GM18951 (cell line): ENCODE results near the gene DACH1.

Experiments used
- POLR2A ChIP-seq: IDR thresholded peaks from 4 replicates; pipeline ENCODE4 v1.6.1; 2011; ENCODE audit warnings: mild to moderate bottlenecking; ENCODE audit not compliant: insufficient read length, insufficient read depth; ENCODE audit errors: extremely low read depth
- in situ Hi-C: fragments of 300-500 bp; cut with MboI; formaldehyde crosslinking; loops from one replicate; pipeline ENCODE4 v1.12.0; 2022; ENCODE audit warnings: low sequenced_read_pairs, mixed read lengths, inconsistent platforms; ENCODE audit not compliant: unreplicated experiment

DACH1 gene

GRCh38 chr13:71875823-71876222 lies 8.8 kb upstream of the DACH1 start:
- in situ Hi-C loops = no loop called here
- TF ChIP-seq POLR2A = no peak

- in situ Hi-C loops = no loop called here
- no peak for TF ChIP-seq POLR2A
Measured at GRCh38 chr13:71874458-71874857, 7.5 kb upstream of the DACH1 start.

- in situ Hi-C loops = no loop called here
- TF ChIP-seq POLR2A = no peak
Measured at GRCh38 chr13:71873418-71874247, 6.6 kb upstream of the DACH1 start.

- in situ Hi-C loops = no loop called here
- no peak for TF ChIP-seq POLR2A
Measured at GRCh38 chr13:71871844-71872243, 4.8 kb upstream of the DACH1 start.

- TF ChIP-seq POLR2A = no peak
- in situ Hi-C loops = no loop called here
Measured at GRCh38 chr13:71871176-71871754, 4.3 kb upstream of the DACH1 start.

- in situ Hi-C loops = no loop called here
- no peak for TF ChIP-seq POLR2A
Measured at GRCh38 chr13:71870100-71870499, 3.1 kb upstream of the DACH1 start.

GRCh38 chr13:71869274-71869673 lies 2.3 kb upstream of the DACH1 start:
- in situ Hi-C loops = no loop called here
- TF ChIP-seq POLR2A = no peak

GRCh38 chr13:71866335-71867130 lies 471 bp downstream of the DACH1 start:
- TF ChIP-seq POLR2A = no peak
- in situ Hi-C loops = no loop called here

GRCh38 chr13:71865874-71866334 lies 1.1 kb downstream of the DACH1 start:
- in situ Hi-C loops = no loop called here
- TF ChIP-seq POLR2A = no peak

- no peak for TF ChIP-seq POLR2A
- in situ Hi-C loops = no loop called here
Measured at GRCh38 chr13:71864986-71865873, 1.8 kb downstream of the DACH1 start.

GRCh38 chr13:71864094-71864985 lies 2.7 kb downstream of the DACH1 start:
- in situ Hi-C loops = no loop called here
- TF ChIP-seq POLR2A = no peak
